Keratinocyte (primary cell): ENCODE data around the gene PIGP. TPM values are rescaled to one million over a fixed set of nuclear protein-coding genes. Genes with fewer than 3 reads are reported as not detected.

ENCODE experiments used
- DNase-seq: peaks from one replicate; pipeline ENCODE4 v3.0.0-alpha.2; 2011; ENCODE audit warnings: low read depth, missing footprints, low spot score
- FAIRE-seq: peaks from 2 replicates; lab custom pipeline; 2011; peaks lifted over from hg19 to GRCh38; lab: Jason Lieb, UNC
- H2AFZ ChIP-seq: 2 replicates; pipeline ENCODE4 v1.6.0; 2012; ENCODE audit warnings: low read length, control low read depth, inconsistent platforms; ENCODE audit not compliant: control insufficient read depth
- H3K27ac ChIP-seq: 2 replicates; pipeline ENCODE4 v1.5.1; 2011; ENCODE audit warnings: low read length; ENCODE audit not compliant: control insufficient read depth, insufficient read depth
- H3K27me3 ChIP-seq: 3 replicates; pipeline ENCODE4 v1.6.0; 2011; ENCODE audit warnings: low read length; ENCODE audit not compliant: control insufficient read depth, insufficient read depth; ENCODE audit errors: extremely low read depth
- H3K36me3 ChIP-seq, 2 experiments: 2 replicates in 1 of 2; 3 replicates in 1 of 2; pipeline ENCODE4 v1.5.1; 2011; ENCODE audit warnings: low read length in 2 of 2, mild to moderate bottlenecking in 1 of 2; ENCODE audit not compliant: control insufficient read depth in 2 of 2, insufficient read depth in 2 of 2; ENCODE audit errors: extremely low read depth in 1 of 2
- H3K4me1 ChIP-seq: 3 replicates; pipeline ENCODE4 v1.5.1; 2011; ENCODE audit warnings: low read length; ENCODE audit not compliant: control insufficient read depth, insufficient read depth; ENCODE audit errors: extremely low read depth
- H3K4me2 ChIP-seq: 3 replicates; pipeline ENCODE4 v1.6.0; 2011; ENCODE audit warnings: low read depth, low read length; ENCODE audit not compliant: control insufficient read depth, insufficient read depth; ENCODE audit errors: extremely low read depth
- H3K4me3 ChIP-seq, 3 experiments: fragments of 200-600 bp in 1 of 3; sonication (generic) in 1 of 3; 2 replicates in 2 of 3; 3 replicates in 1 of 3; pipeline ENCODE4 v1.5.1; 2011 to 2016; ENCODE audit warnings: low read length in 3 of 3, mild to moderate bottlenecking in 3 of 3, control low read depth in 2 of 3, inconsistent platforms in 1 of 3, low read depth in 1 of 3, mixed read lengths in 1 of 3, mixed run types in 1 of 3, moderate library complexity in 1 of 3; ENCODE audit not compliant: control insufficient read depth in 2 of 3, insufficient read depth in 2 of 3; ENCODE audit errors: extremely low read depth in 1 of 3
- H3K79me2 ChIP-seq: 2 replicates; pipeline ENCODE4 v1.6.0; 2012; ENCODE audit warnings: low read length; ENCODE audit not compliant: control insufficient read depth, insufficient read depth
- H3K9ac ChIP-seq: 3 replicates; pipeline ENCODE4 v1.6.0; 2011; ENCODE audit warnings: low read length; ENCODE audit not compliant: control insufficient read depth, insufficient read depth; ENCODE audit errors: extremely low read depth
- H3K9me1 ChIP-seq: 3 replicates; pipeline ENCODE4 v1.6.0; 2011; ENCODE audit warnings: low read length; ENCODE audit not compliant: control insufficient read depth, insufficient read depth; ENCODE audit errors: extremely low read depth
- H3K9me3 ChIP-seq: 2 replicates; pipeline ENCODE4 v1.5.1; 2012; ENCODE audit warnings: low read depth, low read length; ENCODE audit not compliant: control insufficient read depth
- H4K20me1 ChIP-seq: 3 replicates; pipeline ENCODE4 v1.6.0; 2011; ENCODE audit warnings: low read length; ENCODE audit not compliant: control insufficient read depth, insufficient read depth; ENCODE audit errors: extremely low read depth
- CTCF ChIP-seq, 3 experiments: IDR thresholded peaks in 1 of 3; conservative IDR thresholded peaks in 1 of 3; optimal IDR thresholded peaks in 1 of 3; 2 replicates in 2 of 3; 3 replicates in 1 of 3; pipeline versions ENCODE3 to v1.5.1; 2011; ENCODE audit warnings: low read length in 3 of 3, mild to moderate bottlenecking in 3 of 3, moderate library complexity in 2 of 3, control low read depth in 1 of 3, inconsistent platforms in 1 of 3; ENCODE audit not compliant: insufficient read depth in 2 of 3; ENCODE audit errors: extremely low read depth in 1 of 3
- EZH2 ChIP-seq: IDR thresholded peaks from one replicate; pipeline ENCODE4 v1.6.1; 2012; ENCODE audit warnings: inconsistent platforms, mild to moderate bottlenecking, low read length, moderate library complexity
- dilution Hi-C: fragments of 300-500 bp; cut with MboI; formaldehyde crosslinking; loops from one replicate; pipeline ENCODE4 v1.7.0; 2020; ENCODE audit warnings: low sequenced_read_pairs; ENCODE audit not compliant: extremely low pct_ligation_motif_present
- polyA plus RNA-seq, 5 experiments: library from polyadenylated mRNA; depleted of rRNA in 3 of 5; stranded (reverse) in 3 of 5; stranded (forward) in 1 of 5; unstranded in 1 of 5; fragments of >200 nt; gene quantifications; 1 replicate in 1 of 5; 2 replicates in 3 of 5; 3 replicates in 1 of 5; pipeline versions ENCODE4 v1.2.1 to v1.2.3, GENCODE V29; 2011 to 2012; ENCODE audit warnings: missing spikeins in 2 of 5, low read depth in 1 of 5, low replicate concordance in 1 of 5

The PIGP gene
- polyA plus RNA-seq, 1 donor (not counting 4 experiments of a cell fraction or from before 2014, with no cell fraction given), result 31.8 TPM

DNA sequence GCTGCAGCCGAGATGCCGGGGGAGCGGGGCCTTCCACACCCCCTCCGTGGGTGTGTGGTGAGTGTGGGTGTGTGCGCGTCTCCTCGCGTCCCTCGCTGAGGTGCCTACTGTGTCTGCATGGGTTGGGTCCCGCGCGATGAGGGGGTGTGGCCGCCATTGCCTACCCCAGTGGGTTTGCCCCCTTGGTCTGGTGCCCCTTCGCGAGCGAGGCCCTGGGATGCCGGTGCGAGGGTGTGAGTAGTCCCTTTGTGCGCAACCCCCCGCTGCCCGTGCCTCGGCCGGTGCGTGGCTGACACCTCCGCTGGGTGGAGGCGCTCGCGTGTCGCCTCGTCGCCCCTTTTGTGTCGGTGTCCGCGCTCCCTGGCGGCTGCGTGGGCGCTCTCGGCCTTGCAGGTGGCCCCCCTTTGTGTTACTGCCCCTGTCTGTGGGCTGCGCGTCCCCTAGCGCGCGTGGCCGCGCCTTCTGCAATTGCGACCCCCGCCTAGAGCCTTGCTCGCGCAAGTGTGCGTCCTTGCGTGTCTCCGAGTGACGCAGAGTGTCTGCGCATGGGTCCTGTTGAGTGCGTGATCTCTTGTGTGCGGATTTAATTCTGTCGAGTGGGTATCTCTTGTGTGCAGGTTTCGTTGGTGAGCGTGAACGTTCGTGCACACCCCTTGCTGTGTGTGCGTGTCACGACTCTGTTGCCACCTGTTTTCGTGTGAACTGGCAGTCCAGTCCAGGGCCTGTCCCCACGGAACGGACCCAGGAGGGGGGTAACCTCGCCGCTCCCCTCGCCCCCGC is 736 bp upstream of the PIGP start:
- peak overlapping the region; percentile 97 for H3K4me2 ChIP-seq
- H3K9me1 ChIP-seq, result no peaks in the 10 kb centered on the region
- H3K36me3 ChIP-seq, result no peaks in the 10 kb centered on the region
- DNase-seq, result no peak
- FAIRE-seq, result no peak
- peak overlapping the region; percentile 89 for H3K27ac ChIP-seq
- dilution Hi-C loops, result no loop called here
- peak overlapping the region; percentile 95 to 99 (median 98) for H3K4me3 ChIP-seq
- H3K27me3 ChIP-seq, result no peaks in the 10 kb centered on the region
- peaks cover 51% of the 10 kb centered on the region for H3K79me2 ChIP-seq
- H3K9me3 ChIP-seq, result no peaks in the 10 kb centered on the region
- H4K20me1 ChIP-seq, result no peaks in the 10 kb centered on the region
- H2AFZ ChIP-seq, result peak overlapping the region; percentile 92
- H3K4me1 ChIP-seq, result peaks cover 17% of the 10 kb centered on the region
- peak; percentile 7 to 49 (median 10) for TF ChIP-seq CTCF (optimal IDR thresholded peaks at IDR 0.05 in 1 of 3, IDR thresholded peaks at IDR 0.05 in 1 of 3, conservative IDR thresholded peaks at IDR 0.05 in 1 of 3; ENCODE audit: extremely low read depth in 1 of 3, insufficient read depth in 2 of 3, low read length in 3 of 3)
- no peak for TF ChIP-seq EZH2
- H3K9ac ChIP-seq, result peak overlapping the region; percentile 92

GRCh38 chr21:37072274-37072987 is 440 bp downstream of the PIGP start:
- Histone ChIP-seq H3K9ac (peak overlapping the region; percentile 92), H3K27me3 (no peaks in the 10 kb centered on the region), H3K79me2 (peaks cover 40% of the 10 kb centered on the region), H3K27ac (peak overlapping the region; percentile 89), H3K9me1 (no peaks in the 10 kb centered on the region), H2AFZ (peak overlapping the region; percentile 83), H3K4me2 (peak overlapping the region; percentile 99), H4K20me1 (no peaks in the 10 kb centered on the region), H3K4me3 (peak overlapping the region; percentile 69 to 99 (median 92)), H3K36me3 (no peaks in the 10 kb centered on the region), H3K4me1 (peaks cover 17% of the 10 kb centered on the region), H3K9me3 (no peaks in the 10 kb centered on the region)
- DNase-seq (peak; percentile 13), FAIRE-seq (no peak)
- TF ChIP-seq EZH2 (no peak), CTCF (optimal IDR thresholded peaks at IDR 0.05 in 1 of 3, IDR thresholded peaks at IDR 0.05 in 1 of 3, conservative IDR thresholded peaks at IDR 0.05 in 1 of 3; ENCODE audit: extremely low read depth in 1 of 3, insufficient read depth in 2 of 3, low read length in 3 of 3) (no peak)
- dilution Hi-C loops, result no loop called here
